Endothelial cell of umbilical vein (primary cell): ENCODE measurements around the gene FRRS1. TPM values are rescaled to one million over a fixed set of nuclear protein-coding genes. Genes with fewer than 3 reads are reported as not detected.

Experiments
- BruUV-seq: library from RNA; stranded (reverse); fragments of 400-500 nt; replicated peaks from 2 replicates; lab custom pipeline; 2021; lab: Mats Ljungman, UMichigan
- CTCF ChIA-PET: fragments of 300-600, 350-600 bp; sonication (Branson Sonifier 250); formaldehyde crosslinking; loops from one replicate; lab custom pipeline; 2021; ENCODE audit warnings: antibody characterized with exemption, inconsistent platforms; lab: Charles Lee
- POLR2A ChIA-PET: fragments of 300-600, 350-600 bp; sonication (Branson Sonifier 250); formaldehyde crosslinking; loops from one replicate; lab custom pipeline; 2021; ENCODE audit warnings: antibody characterized with exemption, inconsistent platforms; lab: Charles Lee
- DNase-seq: peaks from one replicate; pipeline ENCODE4 v3.0.0-alpha.2; 2011; ENCODE audit warnings: low read depth, low spot score
- FAIRE-seq: peaks from 2 replicates; lab custom pipeline; 2011; peaks lifted over from hg19 to GRCh38; lab: Jason Lieb, UNC
- H2AFZ ChIP-seq: 2 replicates; pipeline ENCODE4 v1.6.0; 2012; ENCODE audit warnings: low read depth, low read length, control low read depth, inconsistent platforms
- H3K27ac ChIP-seq: 2 replicates; pipeline ENCODE4 v1.5.1; 2011; ENCODE audit warnings: low read depth, mild to moderate bottlenecking, control low read depth, low read length, moderate library complexity; ENCODE audit not compliant: insufficient read depth
- H3K27me3 ChIP-seq, 2 experiments: 2 replicates each; pipeline versions ENCODE4 v1.6.0 to v1.6.1; 2011; ENCODE audit warnings: low read length in 2 of 2, mixed read lengths in 1 of 2; ENCODE audit not compliant: control insufficient read depth in 2 of 2, insufficient read depth in 2 of 2
- H3K36me3 ChIP-seq, 2 experiments: 2 replicates in 1 of 2; 3 replicates in 1 of 2; pipeline ENCODE4 v1.5.1; 2011; ENCODE audit warnings: low read length in 2 of 2, mild to moderate bottlenecking in 1 of 2, moderate library complexity in 1 of 2; ENCODE audit not compliant: control insufficient read depth in 2 of 2, insufficient read depth in 2 of 2; ENCODE audit errors: extremely low read depth in 1 of 2
- H3K4me1 ChIP-seq: 3 replicates; pipeline ENCODE4 v1.5.1; 2011; ENCODE audit warnings: mild to moderate bottlenecking, low read length; ENCODE audit not compliant: control insufficient read depth, insufficient read depth; ENCODE audit errors: extremely low read depth
- H3K4me2 ChIP-seq: 2 replicates; pipeline ENCODE4 v1.6.1; 2011; ENCODE audit warnings: low read length, control low read depth, mixed read lengths; ENCODE audit not compliant: insufficient read depth
- H3K4me3 ChIP-seq, 3 experiments: fragments of 200-600 bp in 1 of 3; sonication (generic), shearing (Covaris generic) in 1 of 3; replicated peaks in 1 of 3; 2 replicates each; pipeline ENCODE4 v1.5.1; 2011 to 2016; ENCODE audit warnings: control low read depth in 3 of 3, low read length in 3 of 3, mild to moderate bottlenecking in 2 of 3, inconsistent platforms in 1 of 3, low read depth in 1 of 3, moderate library complexity in 1 of 3; ENCODE audit not compliant: insufficient read depth in 1 of 3
- H3K79me2 ChIP-seq: 2 replicates; pipeline ENCODE4 v1.6.0; 2012; ENCODE audit warnings: low read length, inconsistent platforms; ENCODE audit not compliant: control insufficient read depth, insufficient read depth
- H3K9ac ChIP-seq: replicated peaks from 2 replicates; pipeline ENCODE3; 2011; ENCODE audit warnings: low read length, control low read depth; ENCODE audit not compliant: insufficient read depth; ENCODE audit errors: extremely low read depth
- H3K9me1 ChIP-seq: replicated peaks from 3 replicates; pipeline ENCODE4 v1.6.0; 2011; ENCODE audit warnings: mild to moderate bottlenecking, low read length; ENCODE audit not compliant: control insufficient read depth, insufficient read depth; ENCODE audit errors: extremely low read depth
- H3K9me3 ChIP-seq: replicated peaks from 2 replicates; pipeline ENCODE4 v1.5.1; 2012; ENCODE audit warnings: low read length, inconsistent platforms; ENCODE audit not compliant: control insufficient read depth, insufficient read depth
- H4K20me1 ChIP-seq: replicated peaks from 2 replicates; pipeline ENCODE3; 2011; ENCODE audit warnings: mild to moderate bottlenecking, low read length; ENCODE audit not compliant: control insufficient read depth, insufficient read depth; ENCODE audit errors: extremely low read depth
- EZH2 ChIP-seq: IDR thresholded peaks from 2 replicates; pipeline ENCODE4 v1.6.1; 2012; ENCODE audit warnings: borderline replicate concordance, low read depth, mild to moderate bottlenecking, moderate library complexity, low read length, inconsistent platforms; ENCODE audit not compliant: severe bottlenecking
- FOS ChIP-seq: IDR thresholded peaks from 2 replicates; pipeline ENCODE4 v1.6.1; 2011; ENCODE audit warnings: mild to moderate bottlenecking, low read length, moderate library complexity, borderline replicate concordance; ENCODE audit not compliant: insufficient read depth
- MAX ChIP-seq: IDR thresholded peaks from 2 replicates; pipeline ENCODE4 v1.6.1; 2011; ENCODE audit not compliant: insufficient read depth, insufficient read length
- MYC ChIP-seq: IDR thresholded peaks from one replicate; pipeline ENCODE4 v1.6.1; 2011; ENCODE audit warnings: mild to moderate bottlenecking, low read depth, low read length
- POLR2A ChIP-seq: IDR thresholded peaks from 2 replicates; pipeline ENCODE4 v1.6.1; 2012; ENCODE audit warnings: low read depth, mild to moderate bottlenecking, control low read depth, low read length
- POLR2AphosphoS5 ChIP-seq: IDR thresholded peaks from 2 replicates; pipeline ENCODE4 v1.6.1; 2012; ENCODE audit warnings: low read depth, mild to moderate bottlenecking, control low read depth, low read length, moderate library complexity; ENCODE audit not compliant: insufficient read depth
- dilution Hi-C: fragments of 300-500 bp; cut with MboI; formaldehyde crosslinking; loops from one replicate; pipeline ENCODE4 v1.15.0; 2019; ENCODE audit warnings: low sequenced_read_pairs; ENCODE audit not compliant: extremely low pct_ligation_motif_present
- intact Hi-C: fragments of 100-400 bp; cut with micrococcal nuclease; formaldehyde crosslinking; loops from one replicate; pipeline ENCODE4 v1.10.0; 2022
- polyA plus RNA-seq, 4 experiments: library from polyadenylated mRNA; depleted of rRNA in 3 of 4; stranded (reverse) in 3 of 4; unstranded in 1 of 4; fragments of >200 nt; gene quantifications; 2 replicates each; pipeline versions ENCODE4 v1.2.1 to v1.2.3, GENCODE V29; 2011 to 2012; ENCODE audit warnings: missing spikeins in 1 of 4
- total RNA-seq: library from RNA; stranded (reverse); gene quantifications from 2 replicates; pipeline ENCODE4 v1.2.3, GENCODE V29; 2021
- TF ChIP-seq, protein P1 (sequence below), 2 donors: IDR thresholded peaks; 1 replicate in 1 of 2; 2 replicates in 1 of 2; pipeline ENCODE4 v1.5.1; 2011; ENCODE audit warnings: low read length in 2 of 2, mild to moderate bottlenecking in 2 of 2, moderate library complexity in 2 of 2, control low read depth in 1 of 2, inconsistent platforms in 1 of 2, low read depth in 1 of 2; ENCODE audit not compliant: insufficient read depth in 1 of 2; ENCODE audit errors: extremely low read depth in 1 of 2

Gene FRRS1
- total and polyA plus RNA-seq, 2 donors (not counting 3 experiments of a cell fraction or from before 2014, with no cell fraction given), result 1.1 to 3.1 TPM

DNA sequence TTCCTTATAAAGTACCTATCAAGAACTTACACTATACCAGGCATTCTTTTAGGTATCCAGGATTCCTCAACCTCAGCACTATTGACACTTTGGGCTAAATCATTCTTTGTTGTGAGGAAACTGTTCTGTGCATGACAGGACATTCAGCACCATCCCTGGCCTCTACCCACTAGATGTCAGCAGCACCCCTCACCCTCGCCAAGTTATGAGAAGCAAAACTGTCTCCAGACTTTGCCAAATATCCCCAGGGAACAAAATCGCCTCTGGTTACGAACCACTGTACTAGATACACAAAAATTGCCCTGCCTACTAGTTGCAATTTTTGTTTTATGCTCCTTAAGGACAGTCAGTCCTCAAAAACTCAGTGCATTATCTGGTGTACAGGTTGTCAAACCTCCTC is 84.9 kb downstream of the FRRS1 start:
- Histone ChIP-seq H3K79me2 (peaks cover 10% of the 10 kb centered on the region), H3K4me2 (peak overlapping the region; percentile 15), H3K36me3 (peaks cover 14 to 21% of the 10 kb centered on the region in 2 experiments), H3K4me1 (peaks cover 56% of the 10 kb centered on the region), H3K27me3 (no peaks in the 10 kb centered on the region), H3K27ac (peak overlapping the region; percentile 97), H3K4me3 (no peak overlapping the region), H4K20me1 (no peaks in the 10 kb centered on the region), H3K9ac (peak overlapping the region; percentile 64), H2AFZ (no peak overlapping the region), H3K9me1 (no peaks in the 10 kb centered on the region), H3K9me3 (no peaks in the 10 kb centered on the region)
- TSS peak; percentile 76 for BruUV-seq
- FAIRE-seq (no peak), DNase-seq (no peak)
- CTCF ChIA-PET, result interaction anchor here (1.4 to 5.1 kb wide), 3 partner anchors 8 to 31 kb away, joined by 5 to 27 read pairs (median 13); no protein-coding TSS in a partner anchor
- dilution Hi-C loops (no loop called here), intact Hi-C loops (no loop called here)
- POLR2A ChIA-PET, result no interaction called here
- TF ChIP-seq POLR2A, result no peak
- TF ChIP-seq MYC, result no peak
- TF ChIP-seq FOS, result no peak
- TF ChIP-seq, protein P1, sequence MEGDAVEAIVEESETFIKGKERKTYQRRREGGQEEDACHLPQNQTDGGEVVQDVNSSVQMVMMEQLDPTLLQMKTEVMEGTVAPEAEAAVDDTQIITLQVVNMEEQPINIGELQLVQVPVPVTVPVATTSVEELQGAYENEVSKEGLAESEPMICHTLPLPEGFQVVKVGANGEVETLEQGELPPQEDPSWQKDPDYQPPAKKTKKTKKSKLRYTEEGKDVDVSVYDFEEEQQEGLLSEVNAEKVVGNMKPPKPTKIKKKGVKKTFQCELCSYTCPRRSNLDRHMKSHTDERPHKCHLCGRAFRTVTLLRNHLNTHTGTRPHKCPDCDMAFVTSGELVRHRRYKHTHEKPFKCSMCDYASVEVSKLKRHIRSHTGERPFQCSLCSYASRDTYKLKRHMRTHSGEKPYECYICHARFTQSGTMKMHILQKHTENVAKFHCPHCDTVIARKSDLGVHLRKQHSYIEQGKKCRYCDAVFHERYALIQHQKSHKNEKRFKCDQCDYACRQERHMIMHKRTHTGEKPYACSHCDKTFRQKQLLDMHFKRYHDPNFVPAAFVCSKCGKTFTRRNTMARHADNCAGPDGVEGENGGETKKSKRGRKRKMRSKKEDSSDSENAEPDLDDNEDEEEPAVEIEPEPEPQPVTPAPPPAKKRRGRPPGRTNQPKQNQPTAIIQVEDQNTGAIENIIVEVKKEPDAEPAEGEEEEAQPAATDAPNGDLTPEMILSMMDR (IDR thresholded peaks at IDR 0.05; ENCODE audit: extremely low read depth in 1 of 2, insufficient read depth in 1 of 2, low read depth in 1 of 2, low read length in 2 of 2), result no peak
- TF ChIP-seq MAX, result no peak
- TF ChIP-seq POLR2AphosphoS5, result no peak
- TF ChIP-seq EZH2, result no peak
